NCI-H524 treated with DMSO at 0.1 percent for 48 hours (cell line): Measurements from ENCODE around the gene PRDM5.

Source experiments
- DNase-seq: peaks from one replicate; lab custom pipeline; 2025; lab: John Stamatoyannopoulos, UW

The PRDM5 gene

DNA sequence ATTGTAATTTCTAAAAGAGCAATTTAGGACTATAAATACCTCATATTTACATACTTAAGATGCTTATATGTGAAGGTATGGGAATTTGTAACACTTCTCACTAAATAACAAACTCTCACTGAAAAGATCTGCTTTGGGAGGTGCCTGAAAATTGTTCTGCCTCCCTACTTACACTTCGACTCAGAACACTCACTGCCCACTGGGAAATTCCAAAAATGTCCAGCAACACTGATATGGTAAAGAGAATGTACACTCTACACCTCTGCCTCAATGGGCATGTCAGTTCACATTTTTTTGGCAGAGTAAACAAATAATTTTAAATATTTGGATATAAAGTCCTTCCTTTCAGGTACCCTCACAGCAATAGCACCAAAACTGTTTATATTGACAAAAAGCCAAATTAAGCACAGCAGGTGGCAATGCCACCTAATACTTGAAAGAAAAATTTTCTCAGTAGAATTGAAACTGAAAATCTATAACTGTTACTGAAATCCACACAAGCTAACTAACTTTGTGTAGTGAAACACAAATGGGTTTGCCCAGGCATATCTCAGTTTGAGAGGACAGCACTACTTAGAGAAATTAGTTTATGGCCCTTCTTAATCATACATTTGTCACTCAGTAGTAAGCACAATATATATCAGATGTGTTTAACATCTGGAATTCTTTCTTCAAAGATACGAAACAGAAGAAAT lies 67.1 kb downstream of the PRDM5 start:
- no peak for DNase-seq

DNA sequence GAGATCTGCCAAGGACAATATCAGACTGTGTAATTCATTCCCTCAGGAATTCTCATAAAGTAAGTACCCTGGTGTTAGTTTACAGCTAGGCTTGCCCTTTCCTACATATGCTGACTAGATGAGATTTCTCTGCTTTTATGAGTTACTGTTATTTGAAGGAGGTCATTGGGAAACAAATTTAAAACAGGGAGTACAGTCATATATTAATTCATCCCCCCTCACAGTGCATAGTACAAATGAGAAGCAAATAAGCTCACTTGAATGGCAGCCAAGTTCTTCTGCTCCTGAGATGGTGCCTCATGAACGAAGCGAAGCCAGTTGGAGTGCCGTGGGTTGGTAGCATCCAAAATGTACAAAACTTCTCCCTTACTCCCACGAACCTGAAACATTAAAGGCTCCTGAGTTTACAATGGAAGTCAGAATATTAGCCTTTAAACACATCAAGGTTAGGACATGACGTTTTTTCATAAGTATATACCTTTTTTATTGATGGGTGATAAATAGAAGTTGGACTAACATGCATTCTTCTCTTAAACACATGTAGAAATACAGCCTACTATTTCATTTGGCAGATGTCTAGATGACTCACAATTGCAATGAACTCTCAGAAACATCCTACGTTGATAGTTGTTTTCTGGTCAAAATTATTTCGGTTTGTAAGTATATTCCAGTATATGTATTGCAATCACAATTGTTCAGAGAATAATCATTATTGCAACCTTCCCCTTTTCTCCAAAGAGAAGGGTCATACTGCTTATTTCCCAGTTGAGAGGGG lies 69.2 kb downstream of the PRDM5 start:
- no peak for DNase-seq

DNA sequence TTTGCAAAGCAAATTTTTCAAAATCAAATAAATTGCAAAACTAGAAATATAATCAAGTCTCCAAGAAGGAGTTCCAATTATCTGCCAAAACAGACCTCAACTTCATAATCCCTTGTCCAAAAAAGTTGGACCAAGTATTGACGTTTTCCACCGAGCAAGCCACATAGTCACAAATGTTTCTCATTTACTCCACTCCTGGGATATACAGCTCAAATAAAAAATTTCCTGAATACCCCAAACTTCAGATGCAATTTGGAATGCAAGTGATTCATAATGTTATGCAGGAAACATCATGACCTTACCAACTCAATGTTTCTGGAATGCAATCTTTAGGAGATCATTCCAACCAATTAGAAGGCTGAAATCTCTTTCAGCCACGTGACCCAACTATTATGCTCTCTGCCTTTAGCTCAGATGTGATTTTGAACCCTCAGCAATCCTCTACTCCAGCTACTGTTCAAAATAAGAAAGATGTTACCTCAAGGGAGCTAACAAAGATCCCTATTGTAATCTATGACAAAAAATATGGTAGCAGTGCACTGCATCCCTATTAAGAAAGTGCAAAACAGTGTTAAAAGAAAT lies 72.4 kb downstream of the PRDM5 start:
- no peak for DNase-seq

DNA sequence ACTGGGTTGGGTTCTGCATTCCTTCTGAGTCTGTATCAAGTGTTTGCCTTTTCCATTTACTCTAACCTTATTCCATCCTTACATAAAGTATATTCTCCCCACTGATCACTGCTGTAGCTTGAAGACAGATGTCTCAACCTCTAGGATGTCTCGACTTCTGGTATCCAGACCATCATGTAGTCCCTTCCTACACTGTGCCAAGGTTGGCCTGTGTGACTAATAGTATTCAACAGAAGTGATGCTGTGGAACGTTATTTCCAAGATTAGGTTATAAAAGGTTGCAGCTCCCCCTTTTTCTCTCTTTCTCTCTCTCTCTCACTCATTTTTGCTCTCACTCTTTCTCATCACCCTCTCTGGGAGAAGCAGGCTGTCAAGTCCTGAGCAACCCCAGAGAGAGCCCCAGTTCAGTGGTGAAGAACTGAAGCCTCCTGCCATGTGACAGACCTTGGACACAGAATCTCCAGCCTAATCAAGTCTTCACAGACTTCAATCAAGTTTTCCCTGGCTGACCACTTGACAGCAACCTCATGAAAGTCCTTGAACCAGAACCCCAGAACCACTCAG lies 75.4 kb downstream of the PRDM5 start:
- DNase-seq: no peak

DNA sequence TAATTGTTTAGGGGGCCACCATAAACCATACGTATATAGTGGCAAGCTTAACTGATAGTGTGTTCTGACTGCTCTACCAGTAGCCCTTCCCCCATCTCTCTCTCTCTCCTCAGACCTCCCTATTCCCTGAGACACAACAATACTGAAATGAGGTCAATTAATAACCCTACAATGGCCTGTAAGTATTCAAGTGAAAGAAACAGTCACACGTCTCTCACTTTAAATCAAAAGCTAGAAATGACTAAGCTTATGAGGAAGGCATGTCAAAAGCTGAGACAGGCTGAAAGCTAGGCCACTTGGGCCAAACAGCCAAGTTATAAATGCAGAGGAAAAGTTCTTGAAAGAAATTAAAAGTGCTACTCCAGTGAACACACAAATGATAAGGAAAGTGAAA lies 78.0 kb downstream of the PRDM5 start:
- DNase-seq: no peak

DNA sequence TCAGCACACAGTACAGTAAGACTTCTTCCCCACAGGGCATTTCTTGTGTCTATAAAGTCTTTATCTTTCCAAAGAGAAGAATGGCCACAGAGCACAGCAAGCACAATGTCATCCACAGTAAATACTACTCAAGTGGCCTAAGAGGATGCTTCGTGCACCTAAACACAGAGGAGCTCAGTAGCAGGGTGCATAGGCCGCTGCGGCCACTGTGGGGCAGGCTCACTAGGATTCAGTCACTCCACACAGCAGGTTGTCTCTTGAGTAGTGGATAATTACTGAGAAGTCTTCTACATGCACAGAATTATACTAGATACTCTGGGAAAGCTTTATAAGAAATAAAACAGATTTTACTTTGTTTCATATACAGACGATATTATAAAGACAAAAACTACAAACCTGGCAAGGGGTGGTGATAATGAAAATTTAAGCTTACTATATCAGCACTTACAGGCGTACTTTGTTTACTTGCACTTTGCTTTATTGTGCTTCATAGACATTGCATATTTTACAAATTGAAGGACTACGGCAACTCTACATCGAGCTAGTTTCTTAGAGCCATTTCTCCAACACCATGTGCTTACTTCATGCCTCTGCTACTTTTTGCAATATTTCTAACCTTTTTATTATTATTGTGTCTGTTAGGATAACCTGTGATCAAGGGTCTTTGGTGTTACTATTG lies 78.5 kb downstream of the PRDM5 start:
- DNase-seq: no peak

DNA sequence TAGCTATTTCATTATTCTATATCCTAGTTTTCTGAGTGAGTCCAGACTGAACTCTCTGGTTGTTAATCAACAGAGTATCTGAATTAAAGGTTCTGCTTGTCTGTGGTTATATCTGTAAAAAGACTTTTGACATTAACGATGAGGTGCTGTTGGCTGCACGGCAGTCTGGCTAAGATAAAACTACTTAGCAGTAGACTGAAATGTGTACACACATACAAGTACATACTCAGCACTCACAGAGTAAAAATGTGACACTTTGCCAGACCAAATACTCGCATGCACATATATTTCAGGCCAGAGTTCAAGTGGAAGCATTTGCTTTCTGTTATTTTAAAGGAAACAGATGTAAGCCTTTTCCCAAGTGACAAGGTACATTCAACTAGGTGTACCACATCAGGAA lies 80.5 kb downstream of the PRDM5 start:
- DNase-seq: no peak

DNA sequence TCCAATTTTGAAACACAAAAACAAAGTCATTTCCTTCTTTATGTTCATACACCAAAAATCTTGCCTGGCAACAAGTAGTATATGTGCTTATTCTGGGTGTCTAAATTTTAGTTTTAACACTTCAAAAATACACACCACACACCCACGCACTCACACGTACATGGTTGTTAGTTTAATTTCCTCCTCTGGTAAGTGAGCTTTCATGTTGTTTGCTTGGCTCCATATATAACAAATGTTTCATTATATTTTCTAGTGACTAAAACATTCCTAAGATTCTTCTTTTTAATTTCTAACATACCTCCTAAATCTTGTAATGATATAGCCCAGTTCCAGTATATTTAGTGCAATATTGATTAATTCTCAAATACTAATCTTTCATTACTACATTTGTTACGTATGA lies 80.9 kb downstream of the PRDM5 start:
- no peak for DNase-seq

DNA sequence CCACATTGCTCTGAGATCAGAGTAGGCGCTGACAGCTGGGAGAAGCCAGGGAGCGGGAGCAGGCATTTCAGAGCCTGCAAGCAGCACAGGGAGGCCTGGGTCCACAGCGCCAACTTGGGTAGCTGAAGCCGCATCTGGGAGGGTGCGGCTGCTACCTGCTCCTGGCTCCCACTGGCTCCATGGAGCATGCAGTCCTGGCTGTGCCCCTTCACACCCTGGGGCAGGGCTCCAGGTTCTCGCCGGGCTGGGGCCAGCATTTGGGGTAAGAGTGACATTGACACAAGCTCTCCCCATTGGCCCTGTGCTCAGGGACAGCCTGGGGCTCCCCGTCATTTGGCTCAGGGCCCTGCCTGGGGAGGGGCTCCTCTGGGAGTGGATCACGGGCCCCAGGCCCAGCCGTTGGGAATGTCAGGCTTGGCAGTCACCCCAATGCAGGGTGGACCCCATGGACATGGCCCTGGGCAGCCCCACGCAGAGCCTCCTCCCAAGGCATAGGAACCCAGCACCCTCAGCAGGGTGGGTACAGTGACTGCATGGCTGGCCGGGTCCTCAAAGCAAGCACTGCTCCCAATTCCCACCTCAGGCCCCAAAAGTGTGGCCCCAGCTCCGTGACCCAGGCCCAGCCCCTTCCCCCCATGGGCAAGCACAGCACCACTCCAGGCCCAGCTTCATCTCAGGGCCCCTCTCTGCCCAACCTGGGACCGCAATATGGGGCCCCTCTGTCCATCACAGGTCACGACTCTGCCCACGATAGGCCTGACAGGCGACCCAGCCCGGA lies 82.4 kb downstream of the PRDM5 start:
- no peak for DNase-seq

DNA sequence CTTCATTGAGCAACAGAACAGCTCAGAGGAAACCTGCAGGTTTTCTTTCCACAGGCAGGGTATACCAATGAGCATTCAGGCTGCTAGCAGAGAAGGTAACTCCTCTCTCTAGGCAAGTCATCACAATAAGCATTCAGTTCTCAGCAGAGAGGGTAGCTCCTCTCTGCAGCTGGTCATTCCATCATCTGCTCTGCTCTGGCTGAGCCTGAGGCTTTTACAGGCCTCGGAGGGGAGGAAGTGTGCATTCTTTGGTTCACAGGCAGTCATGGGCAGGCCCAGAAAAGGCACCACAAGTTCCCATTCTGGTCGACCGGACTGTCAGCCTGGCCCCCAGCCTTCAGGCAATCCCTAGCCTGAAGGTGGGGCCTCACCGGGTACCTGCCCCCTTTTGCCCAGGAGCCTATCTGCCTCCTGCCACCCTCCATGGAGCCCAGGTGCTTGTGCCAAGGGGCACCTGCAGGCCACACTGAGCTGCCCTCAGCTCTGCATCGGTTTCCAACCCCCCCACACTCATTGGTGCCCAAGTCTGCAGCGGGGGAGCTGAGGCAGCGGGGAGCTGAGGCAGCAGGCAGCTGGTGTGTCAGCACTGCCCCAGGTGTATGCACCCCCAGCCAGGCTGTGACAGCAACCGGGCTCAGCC lies 83.1 kb downstream of the PRDM5 start:
- no peak for DNase-seq

DNA sequence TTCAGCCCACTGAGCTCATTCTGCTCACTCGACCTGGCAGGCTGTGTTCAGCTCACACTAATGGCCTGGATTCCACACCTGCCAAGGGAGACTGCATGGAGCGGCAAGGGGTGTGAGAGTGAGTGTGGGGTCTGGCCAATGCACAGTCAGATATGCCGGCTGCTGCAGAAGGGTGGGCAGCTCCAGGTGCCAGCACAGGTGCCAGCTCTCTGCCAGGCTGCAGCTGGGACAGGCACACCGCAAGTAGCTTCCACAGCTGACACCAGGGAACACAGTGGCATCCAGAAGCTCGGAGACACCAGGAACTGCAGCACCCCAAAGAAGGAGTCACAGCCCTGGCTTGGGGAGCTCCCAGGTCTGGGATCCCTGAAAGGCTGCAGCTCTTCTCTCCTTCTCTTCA lies 83.7 kb downstream of the PRDM5 start:
- DNase-seq: no peak

DNA sequence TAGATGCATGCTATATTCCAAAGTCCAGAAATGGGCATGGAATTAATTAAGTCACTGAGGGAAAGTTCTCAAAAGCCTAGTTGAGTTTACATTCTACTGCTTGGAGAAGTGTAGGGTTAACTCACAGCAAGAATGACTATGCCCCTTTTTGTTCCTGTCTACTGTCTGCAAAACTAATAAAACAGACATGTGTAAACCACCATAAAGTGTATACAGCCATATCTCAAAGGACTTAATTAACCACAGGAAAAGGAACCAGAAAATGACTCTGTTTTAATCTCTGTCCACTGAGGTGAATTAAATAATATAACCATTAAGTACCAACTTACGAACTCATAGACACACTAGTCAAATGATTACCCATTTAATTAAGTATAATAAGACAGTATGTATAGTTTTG lies 84.9 kb downstream of the PRDM5 start:
- DNase-seq: no peak

DNA sequence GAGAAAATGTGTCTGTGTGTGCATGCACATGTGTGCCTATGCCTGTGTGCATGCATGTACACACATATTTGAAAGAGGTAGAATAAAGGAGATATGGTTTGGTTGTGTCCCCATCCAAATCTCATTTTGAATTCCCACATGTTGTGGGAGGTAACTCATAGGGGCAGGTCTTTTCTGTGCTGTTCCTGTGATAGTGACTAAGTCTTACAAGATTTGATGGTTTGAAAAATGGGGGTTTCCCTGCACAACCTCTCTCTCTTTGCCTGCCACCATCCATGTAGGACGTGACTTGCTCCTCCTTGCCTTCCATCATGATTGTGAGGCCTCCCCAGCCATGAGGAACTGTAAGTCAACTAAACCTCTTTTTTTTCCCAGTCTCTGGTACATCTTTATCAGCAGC lies 87.2 kb downstream of the PRDM5 start:
- no peak for DNase-seq

DNA sequence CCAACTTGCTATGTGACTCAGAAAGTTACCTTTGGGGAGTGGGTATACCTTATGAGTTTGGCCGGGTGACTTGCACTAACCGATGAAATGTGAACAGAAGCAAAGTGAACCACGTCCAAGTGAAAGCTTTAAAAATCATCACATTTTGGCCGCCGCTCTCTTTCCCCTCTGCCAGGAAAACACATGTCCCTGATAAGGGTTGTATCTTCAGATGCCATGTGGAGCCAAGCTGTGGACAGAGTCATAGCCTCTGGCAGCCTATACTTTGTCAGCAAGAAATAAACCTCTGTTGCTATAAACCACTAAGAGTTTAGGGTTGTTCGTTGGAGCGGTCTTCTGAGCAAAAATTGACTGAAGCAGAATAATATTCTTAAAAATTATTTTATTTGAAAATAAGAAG lies 92.3 kb downstream of the PRDM5 start:
- DNase-seq: no peak

DNA sequence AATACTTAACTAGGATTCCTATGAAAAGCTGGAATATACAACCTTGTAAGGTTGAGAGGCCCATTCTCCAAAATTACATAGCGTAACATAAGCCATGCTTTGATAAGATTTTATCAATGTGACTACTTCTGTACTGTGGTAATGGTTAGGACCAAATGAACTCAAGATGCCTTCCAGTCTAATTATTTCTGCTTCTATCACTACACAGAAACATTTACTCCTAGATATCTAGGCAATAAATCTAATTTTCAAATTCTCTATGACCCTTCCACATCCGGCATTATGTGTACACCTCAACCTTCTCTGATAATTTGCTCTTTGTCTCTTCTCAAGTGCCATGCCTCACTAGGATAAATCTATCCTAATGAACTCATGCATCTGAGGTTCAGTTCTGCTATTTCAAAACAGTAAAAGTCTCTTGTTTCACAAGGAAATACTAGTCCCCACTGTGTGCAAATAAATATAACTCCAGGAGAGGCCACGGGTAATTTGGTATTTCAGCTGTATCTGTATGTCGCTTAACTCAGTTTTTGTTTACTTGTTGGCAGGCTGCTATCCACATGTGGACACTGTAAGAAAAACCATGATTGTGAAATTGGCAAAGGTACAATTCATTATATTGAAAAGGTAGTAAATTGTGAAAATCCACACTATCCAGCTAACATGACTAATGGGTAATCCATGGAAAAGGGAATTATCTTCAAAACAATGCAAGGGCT lies 93.3 kb downstream of the PRDM5 start:
- no peak for DNase-seq

DNA sequence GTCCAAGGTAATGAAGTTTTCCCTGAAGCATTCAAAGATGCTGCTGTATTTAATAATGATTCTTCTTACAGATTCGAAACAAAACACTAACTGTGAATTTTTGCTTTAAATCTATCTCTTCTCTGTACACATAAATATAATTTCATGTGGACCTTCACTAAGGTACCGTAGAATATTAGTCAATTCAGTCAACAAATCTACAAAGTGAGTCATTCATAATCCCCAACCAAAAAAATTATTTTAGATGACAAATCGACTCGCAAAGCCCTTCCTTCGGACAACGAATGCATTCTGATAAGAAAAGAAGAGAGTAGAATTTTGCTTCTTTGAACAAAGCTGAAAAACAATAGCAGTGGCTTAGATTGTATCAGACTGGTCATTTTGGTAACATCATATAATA lies 95.7 kb downstream of the PRDM5 start:
- DNase-seq: no peak

DNA sequence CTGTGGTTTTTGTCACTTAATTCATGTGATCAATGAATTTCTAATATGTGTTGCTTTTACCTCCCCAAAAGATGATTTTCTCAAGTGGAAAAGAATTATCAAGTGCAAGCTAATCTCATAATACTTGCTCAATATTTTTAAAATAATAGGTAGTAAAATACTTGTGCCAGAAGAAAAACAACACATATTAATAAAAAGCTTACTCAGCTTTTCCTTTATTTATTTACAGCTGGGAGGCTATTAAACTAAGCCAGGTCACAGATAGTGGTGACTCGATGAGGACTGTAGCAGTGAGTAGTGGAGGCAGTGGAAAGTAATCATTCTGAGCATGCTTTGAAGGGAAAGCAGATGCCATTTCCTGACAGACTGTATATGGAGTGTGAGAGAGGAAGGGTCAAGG lies 96.1 kb downstream of the PRDM5 start:
- no peak for DNase-seq

DNA sequence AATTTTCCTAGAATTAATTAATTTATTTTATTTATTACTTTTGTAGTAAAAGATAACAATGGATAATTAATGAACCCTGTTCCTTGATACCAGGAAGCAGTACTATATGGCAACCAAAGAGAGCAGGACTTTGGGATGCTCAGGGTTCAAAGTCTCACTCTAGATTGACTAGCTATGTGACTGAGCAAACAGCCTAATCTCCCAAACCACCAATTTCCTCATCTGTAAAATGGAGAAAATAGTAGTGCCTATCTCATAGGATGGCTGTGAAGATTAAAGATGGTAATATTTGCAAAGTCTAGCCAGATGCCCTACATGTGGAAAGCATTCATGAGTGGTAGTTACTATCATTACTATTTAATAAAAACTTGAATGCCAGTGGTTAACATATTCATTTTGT lies 97.6 kb downstream of the PRDM5 start:
- DNase-seq: no peak

DNA sequence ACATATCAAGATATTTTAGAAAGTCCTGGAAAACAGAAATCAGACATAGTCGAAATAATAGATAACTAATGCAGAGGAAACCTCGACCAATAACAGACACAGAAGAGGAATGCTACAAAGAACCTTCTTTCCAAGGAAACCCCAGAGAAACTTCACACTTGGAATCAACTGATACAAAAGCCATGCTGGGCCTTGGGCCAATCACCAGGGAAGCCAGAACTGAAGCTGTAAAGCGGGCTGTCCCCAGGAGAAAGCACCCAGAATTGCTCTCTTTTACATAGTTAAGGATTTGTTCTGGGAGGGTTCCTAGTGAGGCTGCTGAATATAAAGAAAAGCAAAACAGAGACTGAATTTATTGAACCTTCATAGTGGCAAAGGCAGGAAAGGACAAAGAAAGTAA lies 100.5 kb downstream of the PRDM5 start:
- DNase-seq: no peak

DNA sequence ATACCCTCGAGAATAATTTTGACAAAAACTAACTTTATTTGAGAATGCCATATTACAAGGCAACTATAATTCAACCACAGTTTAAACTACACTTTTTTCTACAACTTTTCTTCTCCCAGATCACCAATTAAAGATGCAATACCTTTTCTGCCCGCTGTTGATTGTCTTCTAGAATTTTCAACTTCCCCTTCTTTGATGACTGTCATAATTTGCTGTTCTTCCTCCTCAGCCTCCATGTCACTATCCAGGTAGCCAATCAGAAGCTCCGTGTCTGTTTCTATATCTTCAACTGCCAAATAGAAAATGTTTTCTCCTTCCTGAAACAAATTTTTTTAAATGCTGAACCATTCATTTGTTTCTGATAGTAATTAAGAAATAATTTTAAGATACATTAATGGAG lies 101.5 kb downstream of the PRDM5 start:
- no peak for DNase-seq
